GM18498 (cell line): ENCODE results near the gene SNAP47.

ENCODE experiments used
- ATAC-seq: cut with Tn5 transposase; IDR thresholded peaks from one replicate; pipeline ENCODE4 v1.9.1; 2021; ENCODE audit warnings: mild to moderate bottlenecking, moderate library complexity; ENCODE audit not compliant: unreplicated experiment

SNAP47 gene

DNA sequence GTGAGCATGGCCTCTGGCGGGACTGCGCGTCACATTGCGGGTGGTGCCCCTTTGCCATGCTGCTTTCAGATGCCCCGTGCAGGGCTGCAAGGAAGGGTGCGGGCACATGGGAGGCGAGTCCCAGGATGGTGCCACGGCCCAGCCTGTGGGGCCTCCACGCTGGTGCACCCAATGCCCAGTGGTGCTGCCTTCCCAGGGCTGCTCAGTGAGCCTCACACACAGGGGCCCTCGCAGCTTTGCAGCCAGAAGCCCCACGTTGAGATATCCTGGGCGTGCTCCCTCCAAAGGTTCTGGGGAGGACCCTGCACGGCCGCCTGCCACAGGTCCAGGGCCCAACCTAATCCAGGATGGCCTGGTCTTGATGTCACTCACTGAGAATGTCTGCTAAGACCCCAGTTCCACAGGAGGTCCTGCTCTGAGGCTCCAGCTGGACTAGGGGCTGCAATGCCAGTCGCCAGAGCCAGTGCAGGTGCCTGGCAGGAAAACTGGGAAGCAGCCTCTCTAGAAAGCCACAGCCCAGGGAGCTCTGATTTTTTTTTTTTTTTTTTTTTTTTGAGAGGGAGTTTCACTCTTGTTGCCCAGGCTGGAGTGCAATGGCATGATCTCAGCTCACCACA, 46.2 kb downstream of the SNAP47 start:
- no peak for ATAC-seq

DNA sequence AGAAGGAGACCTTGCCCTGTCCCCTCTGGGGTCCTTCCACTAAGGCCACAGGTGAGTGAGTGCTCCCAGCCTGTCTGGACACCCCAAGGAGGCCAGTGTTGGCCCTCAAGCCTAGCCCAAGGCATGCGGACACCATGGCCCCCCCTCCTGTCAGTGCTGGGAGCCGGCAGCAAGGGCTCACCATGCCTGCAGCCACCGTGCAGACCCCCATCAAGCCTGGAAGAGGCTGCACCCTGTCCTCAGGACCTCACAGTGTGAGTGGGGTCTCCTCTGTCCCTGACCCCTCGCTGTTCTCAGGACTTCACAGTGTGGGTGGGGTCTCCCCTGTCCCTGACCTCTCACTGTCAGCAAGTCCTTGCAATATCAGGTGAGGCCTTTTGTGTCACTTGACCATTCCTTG, 47.0 kb downstream of the SNAP47 start:
- ATAC-seq = no peak

DNA sequence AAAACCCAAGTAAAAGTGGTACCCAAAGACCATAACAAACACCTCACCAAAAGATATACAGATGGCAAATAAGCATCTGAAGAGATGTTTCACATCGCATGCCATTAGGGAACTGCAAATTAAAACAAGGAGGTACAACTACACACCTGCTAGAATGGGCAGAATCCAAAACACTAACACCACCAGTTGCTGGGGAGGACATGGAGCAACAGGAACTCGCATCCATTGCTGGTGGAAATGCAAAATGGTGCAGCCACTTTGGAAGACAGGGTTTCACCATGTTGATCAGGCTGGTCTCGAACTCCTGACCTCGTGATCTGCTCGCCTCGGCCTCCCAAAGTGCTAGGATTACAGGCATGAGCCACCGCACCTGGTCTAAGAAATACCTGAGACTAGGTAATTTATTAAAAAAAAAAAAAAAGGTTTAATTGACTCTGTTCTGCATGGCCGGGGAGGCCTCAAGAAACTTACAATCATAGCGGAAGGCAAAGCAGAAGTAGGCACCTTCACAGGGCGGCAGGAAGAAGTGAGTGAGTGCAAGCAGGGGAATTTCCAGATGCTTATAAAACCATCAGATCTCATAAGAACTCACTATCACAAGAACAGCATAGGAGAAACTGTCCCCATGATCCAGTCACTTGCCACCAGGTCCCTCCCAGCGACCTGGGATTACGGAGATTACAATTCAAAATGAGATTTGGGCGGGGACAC, 50.0 kb downstream of the SNAP47 start:
- ATAC-seq = no peak

DNA sequence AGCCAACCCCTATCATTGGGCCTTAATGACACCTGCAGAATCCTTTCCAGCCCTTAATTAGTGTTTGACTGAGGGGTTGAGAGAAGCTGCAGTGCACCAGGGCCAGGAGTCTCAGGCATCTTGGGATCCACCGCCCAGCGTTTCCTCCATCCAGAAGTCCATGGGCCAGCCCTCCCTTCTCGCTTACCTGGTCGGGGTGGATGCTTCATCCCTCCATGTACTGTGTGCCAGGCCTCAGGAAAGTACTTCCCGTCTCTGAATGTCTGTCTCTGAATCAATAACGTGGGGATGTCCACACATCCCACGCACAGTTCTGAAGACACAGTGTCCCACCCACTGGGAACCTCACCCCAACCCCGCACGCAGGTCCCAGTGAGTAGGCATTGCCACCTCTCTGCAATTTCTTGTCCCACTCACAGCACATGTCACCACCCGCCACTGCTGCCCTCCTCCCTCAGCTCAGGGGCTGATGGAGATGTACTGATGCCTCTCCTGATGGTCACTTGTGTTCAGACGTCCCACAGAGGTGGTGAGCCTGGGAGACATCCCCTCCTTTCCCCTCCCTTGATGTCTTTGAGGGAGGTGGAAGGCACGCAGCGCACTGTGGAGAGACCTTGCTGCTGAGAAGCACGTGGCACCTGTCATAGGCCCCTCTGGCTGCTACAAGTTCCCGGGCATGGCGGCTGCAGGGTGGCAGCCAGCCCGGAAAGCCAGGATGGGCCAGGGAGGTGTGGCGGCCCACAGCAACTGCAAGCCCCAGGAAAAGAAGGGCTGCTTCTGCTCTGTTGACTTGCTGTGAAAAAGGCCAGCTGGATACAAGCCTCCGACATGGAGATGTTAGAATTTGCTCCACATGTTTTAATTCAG, 50.8 kb downstream of the SNAP47 start:
- ATAC-seq = no peak

DNA sequence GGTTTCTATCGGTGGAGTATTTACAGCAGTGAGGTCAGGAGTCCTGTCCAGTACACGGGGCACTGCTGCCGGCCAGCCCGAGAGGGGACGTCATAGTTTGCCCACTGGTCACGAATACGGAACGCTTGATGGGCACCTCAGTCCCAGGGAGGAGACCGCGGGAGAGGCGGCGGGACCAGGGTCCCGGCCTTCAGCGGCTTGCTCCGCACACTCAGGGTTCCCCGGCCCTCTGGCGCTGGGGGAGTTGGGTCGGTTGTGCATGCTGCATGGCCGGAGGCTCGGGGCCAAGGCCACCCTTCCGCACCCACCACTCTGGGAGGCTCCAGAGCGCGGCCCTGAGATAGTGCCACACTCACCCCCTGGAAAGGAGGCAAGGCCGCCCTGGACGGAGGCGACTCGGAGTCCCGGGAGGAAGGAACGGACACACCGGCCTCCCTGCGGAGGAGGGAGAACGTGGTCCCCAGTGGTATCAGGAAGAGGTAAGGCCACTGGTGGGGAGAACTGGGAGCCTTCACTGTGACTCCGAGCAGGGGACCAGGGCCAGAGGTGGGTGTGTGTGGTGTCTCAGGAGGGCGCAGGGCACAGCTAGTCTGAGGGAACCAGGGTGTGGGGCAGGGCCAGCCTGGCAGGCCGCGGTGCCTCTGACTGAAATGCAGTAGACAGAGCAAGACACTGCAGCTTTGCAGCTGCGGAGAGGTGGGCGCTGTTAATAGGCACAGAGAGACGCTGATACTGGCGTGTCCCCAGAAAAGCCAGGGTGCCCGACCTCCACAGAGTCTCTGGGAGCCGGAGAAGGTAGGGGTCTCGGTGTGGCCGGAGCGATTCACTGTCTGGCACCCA, 51.7 kb downstream of the SNAP47 start:
- ATAC-seq = no peak

DNA sequence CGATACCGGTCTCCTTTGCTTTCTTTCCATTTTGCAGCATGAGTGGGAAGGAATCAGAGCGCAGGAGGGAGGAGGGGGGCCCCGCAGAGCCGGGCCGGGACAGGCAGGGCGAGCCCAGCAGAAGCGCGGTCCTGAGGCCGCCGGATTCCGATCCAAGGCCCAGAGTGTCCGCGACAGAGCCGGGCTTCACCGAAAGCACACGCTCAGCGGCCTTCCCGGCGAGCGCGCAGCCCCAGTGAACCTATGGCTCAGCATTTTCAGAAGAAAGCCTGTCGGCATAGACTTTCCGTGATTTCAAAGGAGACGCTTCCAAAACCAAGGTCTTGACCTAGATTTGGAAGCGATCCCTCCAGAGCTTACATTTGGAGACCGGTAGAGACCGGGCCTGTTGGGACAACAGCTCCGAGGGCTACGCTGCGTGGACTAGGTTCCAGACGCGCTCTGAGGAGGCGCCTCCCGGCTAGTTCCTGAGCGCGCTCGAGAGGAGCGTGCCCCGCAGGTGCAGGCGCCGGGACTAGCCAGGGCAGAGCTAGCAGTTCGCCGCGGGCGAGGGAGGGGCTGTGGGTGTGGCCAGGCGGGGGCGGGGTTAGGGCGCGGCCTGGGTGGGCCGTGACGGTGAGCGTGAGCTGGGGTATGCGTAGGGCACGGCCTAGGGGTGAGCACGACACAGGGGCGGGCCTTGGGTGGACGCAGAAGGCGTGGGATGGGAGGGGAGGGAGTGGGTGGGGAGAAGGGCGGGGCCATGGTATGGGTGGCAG, 52.5 kb downstream of the SNAP47 start:
- peak; percentile 93 for ATAC-seq

DNA sequence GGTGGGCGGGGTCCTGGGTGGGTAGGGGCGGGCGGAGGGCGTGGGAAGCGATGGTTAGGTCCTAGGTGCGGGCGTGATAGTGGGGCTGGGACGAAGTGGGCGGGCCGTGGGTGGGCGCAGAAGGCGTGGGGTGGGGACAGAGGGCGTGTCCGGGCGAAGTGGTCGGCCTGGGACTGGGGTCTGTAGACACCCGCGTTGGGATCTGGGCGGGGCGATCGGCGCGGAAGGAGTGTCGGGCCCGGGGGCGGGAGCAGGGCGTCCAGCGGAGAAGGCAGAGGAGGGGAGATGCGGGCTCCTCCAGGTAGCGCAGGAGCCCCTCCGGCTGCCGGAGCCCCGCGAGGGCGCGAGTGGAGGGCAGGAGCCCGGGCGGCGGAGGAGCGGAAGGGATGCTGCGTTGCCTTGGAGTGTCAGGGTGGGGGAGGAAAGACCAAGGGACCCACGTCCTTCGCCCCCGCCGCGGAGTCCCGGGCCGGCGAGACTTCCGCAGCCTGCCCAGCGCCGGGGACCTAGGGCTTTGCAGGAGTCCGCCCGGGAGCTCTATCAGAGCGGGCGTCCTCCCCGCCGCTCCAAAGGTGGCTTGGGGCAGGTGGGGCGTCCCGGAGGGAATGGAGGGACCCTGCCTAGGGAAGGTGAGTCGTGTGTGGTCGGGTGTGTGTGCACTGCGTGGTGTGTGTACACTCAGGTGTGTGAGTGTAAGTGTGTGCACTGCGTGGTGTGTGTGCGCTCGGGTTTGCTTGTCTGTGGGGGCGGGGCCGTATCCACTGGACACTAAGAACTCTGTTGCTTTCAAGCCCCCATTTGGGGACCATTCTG, 53.2 kb downstream of the SNAP47 start:
- peak; percentile 66 for ATAC-seq

DNA sequence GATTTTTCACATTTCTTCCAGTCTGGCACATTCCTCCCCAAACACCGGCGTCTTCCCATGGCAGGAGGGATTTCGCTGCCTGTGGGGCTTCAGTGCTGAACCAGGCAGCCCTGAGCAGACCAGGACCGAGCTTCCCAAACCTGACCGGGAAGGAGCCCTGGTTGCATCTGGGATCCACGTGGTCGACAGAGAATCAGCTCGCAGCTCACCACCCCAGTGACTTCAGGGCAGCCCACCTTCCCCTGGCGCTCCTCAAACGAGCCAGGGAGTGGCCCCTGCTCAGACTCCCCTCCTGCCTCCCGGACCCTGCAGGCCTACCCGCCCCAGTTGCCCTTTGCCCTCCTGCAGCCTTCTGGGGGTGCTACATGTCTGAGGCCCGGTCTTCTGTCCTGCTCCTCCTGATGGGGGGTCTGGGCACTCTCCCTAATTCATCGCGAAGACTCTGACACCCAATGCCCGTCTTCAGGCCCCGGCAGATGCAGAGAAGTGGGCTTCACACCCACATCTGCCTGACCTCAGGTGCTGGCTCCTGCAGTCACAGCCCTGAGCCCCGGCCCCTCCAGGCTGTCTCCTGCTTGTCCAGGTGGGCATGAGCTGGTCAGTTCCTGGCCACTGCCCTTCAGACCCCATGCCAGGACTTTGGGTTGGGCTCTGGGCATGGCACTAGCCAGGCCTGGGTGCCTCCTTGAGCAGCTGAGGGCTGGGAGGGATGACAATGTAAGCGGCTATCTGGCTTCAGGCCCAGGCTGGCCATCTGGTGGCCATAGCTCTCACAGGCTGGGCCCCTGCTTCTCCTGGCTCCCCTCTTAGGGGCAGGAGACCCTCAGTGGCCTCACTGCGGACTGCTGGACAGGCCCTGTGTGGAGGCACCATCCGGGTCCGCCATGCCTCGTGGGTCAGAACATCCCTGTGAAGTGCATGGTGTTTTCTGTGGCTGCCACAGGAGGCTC, 54.1 kb downstream of the SNAP47 start:
- ATAC-seq = no peak

DNA sequence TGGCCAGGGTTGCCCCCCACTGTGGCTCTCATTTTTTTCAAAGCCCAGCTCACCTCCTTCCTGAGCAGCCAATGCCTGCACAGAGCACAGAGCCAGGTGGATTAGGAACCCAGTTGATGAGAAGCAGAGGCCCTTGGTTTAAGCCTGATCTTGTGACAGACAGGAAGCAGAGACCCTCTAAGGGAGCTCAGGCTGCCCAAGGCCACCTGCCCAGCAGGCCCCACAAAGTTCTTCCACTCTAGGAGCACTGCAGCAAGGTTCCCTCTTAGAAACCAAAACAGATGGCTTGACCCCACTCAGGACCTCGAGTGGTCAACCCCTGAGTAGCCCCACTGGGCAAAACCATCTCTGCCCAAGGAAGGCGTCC, 54.8 kb downstream of the SNAP47 start:
- ATAC-seq = no peak

DNA sequence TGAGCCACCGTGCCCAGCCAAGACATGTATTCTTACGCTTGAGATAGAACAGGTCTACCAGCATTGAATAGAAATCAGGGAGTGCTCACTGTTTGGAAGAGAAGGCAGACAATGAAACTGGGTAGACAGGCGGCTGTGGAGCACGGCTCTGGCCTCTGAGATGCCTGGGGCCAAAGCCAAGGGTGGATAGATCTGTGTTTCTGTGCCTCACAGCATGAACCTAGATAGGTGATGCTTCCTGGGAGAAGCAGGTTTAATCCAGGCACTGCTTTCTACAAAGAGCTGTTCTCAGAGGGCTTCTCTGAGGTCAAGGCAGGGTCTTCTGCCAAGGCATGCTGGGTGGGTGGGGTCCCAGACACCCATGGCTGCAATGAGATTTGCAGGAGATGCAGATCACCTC, 55.6 kb downstream of the SNAP47 start:
- ATAC-seq = no peak

DNA sequence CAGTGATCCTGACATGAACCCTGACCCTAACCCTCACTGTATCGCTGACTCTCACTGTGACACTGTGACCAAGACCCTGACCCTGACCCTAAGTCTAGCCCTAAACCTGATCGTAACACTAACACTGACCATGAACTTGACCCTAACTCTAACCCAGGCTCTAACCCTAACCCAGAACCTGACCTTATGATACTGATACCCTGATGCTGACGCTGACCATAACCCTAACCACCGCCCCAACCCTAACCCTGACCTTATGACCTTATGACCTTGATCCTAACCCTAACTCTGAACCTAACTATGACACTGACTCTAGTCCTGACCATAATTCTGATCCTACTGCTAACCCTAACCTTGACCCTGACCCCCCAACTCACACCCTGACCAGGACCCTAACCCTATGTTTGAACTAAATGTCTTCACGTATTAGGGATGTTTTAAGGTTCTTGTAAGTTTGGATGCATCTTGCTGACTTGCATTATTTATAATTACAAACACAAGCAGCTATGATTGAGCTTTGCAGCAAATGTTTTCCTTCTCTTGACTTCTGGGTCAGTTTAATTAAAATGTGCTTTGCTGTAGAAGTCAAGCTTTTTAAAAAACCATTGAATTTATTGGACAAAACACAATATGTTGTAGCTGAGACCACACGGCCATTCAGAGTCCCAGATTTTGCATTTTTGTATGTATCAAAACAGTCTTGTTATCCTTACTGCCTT, 56.3 kb downstream of the SNAP47 start:
- no peak for ATAC-seq

DNA sequence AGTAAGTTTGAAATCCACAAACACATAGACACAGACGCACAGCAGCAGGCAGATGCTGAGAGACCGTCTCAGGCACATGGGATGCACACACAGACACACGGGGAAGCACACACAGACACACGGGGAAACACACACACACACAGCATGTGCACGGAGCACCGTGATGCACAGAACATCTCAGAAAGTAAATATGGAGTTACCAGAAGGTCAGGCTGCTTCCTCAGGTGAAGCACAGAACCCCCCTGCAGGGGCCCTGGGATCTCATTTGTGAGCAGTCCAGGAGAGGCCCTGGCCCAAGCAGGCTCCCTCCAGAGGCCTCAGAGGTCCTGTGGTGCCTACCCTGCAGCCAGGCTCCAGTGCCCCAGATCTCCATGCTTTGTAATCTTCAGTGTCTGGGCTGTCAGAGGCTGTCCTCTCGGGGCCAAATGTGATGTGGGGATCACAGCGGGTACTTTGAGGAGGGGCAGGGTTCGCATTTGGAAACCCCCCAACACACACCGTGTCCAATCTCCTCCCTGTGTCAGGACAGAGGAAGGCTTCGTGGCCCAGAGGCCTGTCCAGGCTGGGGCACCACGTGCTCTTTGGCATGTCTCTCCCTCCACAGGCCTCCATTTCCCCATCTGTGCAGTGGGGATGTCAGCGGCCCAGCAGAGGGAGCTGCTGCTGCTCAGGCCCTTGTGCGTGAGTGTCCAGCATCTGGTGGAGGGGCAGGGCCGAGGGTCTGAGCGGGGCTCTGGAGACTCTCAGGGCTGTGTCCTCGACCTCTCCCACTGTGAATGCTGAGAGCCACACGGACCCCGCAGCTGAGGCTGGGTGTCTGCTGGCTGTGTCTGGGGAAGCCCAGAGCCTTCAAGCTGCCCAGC, 57.2 kb downstream of the SNAP47 start:
- no peak for ATAC-seq

DNA sequence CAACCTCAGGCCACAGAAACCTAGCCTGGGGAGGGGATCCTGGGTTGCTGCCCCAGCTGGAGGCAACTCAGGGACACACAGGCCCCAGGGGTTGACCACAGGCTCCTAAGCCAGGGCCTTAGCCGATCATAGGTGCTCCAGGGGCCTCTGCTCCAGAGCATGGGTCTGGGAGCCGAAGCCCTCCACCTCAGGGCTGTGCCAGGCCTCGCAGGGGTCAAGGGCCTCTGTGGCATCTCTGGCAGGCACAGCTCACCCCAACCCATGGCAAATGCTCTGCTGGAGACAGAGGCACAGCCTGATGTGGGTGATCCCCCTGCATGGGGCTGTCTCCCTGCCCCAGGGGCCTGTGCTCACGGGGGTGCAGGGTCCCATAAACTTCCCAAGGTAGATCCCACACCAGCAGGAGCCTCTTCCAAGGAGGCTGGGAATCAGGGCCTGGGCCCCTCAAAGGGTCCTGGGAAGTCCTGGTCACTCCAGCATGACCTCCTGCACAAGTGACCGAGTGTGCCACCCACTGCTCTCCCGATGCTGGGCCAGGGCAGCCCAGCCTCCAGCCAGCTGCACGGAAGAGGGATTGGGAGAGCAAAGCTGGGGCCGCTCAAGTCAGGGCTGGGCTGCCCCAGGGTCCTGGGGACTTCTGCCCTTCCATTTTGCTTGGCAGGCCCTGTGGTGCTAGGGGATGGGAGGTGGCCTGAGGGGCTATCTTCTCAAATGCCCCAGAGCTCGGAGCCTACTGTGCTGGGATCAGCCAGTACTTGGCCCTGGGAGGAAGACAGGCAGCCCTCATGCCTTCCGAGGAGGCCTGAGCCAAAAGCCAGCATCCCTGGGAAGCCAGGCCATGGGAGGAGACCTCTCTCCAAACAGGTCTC, 58.1 kb downstream of the SNAP47 start:
- no peak for ATAC-seq

DNA sequence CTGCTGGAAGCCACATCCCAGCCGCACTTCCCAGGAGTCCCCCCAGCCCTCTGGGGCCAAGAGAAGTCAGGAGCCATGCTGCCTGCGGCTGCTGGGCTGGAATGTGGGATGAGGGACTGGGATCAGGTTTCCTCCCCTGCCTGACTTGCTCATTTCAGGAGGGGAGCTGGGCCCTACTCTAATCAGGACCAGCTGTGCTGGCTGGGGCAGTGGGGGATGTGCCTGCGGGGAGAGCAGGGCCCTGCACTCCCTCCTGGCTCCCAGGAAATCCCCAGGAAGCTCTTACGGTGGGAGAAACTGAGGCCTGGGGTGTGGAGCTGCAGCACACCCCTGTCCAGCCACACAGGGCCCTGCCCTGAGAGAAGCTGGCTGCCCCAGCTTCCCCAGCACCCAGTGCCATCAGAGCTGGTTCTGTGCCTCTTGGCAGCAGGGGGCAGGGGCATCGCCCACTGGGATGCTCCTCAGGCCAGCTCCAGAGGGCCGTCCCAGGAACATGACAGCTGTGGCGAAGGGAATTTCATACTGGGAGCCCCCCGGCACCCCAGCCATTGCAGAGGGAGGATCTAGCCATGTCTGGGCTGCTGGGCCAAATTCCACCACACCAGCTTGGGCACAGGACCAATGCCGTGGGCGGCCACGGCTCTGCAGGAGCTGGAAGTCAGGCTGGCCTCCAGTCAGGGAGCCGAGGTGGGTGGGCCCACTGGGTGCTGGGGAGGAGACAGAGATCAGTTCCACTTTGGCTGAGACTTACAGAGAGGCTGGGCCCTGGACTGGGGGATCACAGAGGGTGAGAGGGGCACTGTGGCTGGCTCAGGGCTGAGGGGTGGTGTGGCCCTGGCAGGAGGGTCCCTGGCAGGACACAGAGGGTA, 58.9 kb downstream of the SNAP47 start:
- ATAC-seq = no peak

DNA sequence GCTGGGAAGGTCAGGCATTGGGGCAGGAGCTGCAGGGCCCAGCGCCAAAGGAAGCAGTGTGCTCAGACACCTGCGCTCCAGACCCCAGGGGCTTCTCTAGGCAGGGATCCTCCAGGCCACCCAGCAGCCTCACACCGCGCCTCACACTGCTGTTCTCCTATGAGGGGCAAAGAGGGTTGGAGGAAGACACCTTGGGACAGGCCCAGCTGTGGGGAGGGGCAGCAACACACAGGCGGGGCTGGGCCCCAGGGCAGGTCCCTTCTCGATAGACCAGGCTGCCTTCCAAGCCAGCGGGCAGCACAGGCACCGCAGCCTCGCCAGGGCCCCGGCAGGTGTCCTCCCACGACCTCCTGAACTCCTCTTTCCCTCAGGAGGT, 59.6 kb downstream of the SNAP47 start:
- no peak for ATAC-seq
